GM12875 (cell line): ENCODE results near the gene GFRAL.

Experiments used
- H3K4me3 ChIP-seq: one replicate; pipeline ENCODE4 v1.5.1; 2011; ENCODE audit warnings: low read depth, low read length, control low read depth
- CTCF ChIP-seq: IDR thresholded peaks from 2 replicates; pipeline ENCODE4 v1.5.1; 2011; ENCODE audit warnings: low read depth, mild to moderate bottlenecking, control low read depth, inconsistent platforms, low read length, moderate library complexity, borderline replicate concordance; ENCODE audit not compliant: insufficient read depth

The GFRAL gene

GRCh38 chr6:55299286-55299985 is 27.8 kb upstream of the GFRAL start:
- H3K4me3 ChIP-seq = no peak overlapping the region
- no peak for TF ChIP-seq CTCF

- no peak for TF ChIP-seq CTCF
- no peak overlapping the region for H3K4me3 ChIP-seq
Observed at GRCh38 chr6:55304747-55305146, 22.5 kb upstream of the GFRAL start.

GRCh38 chr6:55319961-55320695 is 7.1 kb upstream of the GFRAL start:
- no peak overlapping the region for H3K4me3 ChIP-seq
- no peak for TF ChIP-seq CTCF

- TF ChIP-seq CTCF = no peak
- H3K4me3 ChIP-seq = no peak overlapping the region
Observed at GRCh38 chr6:55320696-55321086, 6.6 kb upstream of the GFRAL start.

GRCh38 chr6:55377150-55377549 is 49.9 kb downstream of the GFRAL start:
- TF ChIP-seq CTCF = no peak
- H3K4me3 ChIP-seq = no peak overlapping the region

GRCh38 chr6:55379471-55379870 is 52.2 kb downstream of the GFRAL start:
- TF ChIP-seq CTCF = no peak
- no peak overlapping the region for H3K4me3 ChIP-seq

- TF ChIP-seq CTCF = no peak
- no peak overlapping the region for H3K4me3 ChIP-seq
Observed at GRCh38 chr6:55379895-55380294, 52.6 kb downstream of the GFRAL start.
